Stromal cell of bone marrow (primary cell): ENCODE data around the gene LRP2BP.
"Not testable (repeated sequence)": the region's sequence is repeated elsewhere in the genome, so short reads cannot be mapped to it uniquely, and the experiment has no call there.

Source experiments
- DNase-seq: peaks from one replicate; pipeline ENCODE4 v3.0.0-alpha.2; 2012; ENCODE audit warnings: low read depth

Gene LRP2BP

DNA sequence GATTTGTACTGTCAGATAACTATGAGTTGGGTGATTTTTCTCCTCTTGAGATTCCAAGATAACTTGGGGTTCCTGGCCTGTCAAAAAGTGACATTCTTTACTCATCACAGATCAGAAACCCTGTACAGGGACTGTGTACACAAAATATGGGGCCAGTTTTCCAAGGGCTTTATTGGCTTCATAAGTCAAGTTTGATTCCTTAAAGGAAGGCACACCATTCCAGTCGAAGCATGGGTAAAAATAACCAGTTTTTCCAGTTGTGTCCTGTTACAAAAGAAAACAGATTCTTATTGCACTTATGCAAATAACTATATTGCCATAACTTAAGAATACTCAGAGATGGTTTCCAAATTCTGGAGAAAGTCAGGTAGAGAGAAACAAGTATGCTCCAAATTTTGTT is 70.0 kb downstream of the LRP2BP start:
- DNase-seq = not testable (repeated sequence)

DNA sequence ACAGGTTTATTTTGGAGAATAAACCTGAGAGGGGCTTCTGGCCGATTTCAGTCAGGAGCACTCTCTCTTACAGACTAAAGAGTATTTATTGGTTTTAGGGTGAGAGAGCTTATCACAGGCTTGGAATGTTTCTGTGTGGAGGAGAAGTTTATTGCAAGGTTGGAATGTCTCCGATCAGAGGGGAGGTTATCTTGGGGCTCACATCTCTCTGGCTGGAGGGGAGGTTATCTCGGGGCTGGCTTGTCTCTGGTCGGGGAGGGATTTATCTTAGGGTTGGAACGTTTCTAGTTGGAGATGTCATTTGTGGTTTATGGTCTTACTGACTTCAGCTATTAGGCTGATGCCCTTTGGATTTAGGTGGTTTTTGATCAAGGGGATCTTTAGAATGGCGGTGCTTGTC is 71.4 kb downstream of the LRP2BP start:
- not testable (repeated sequence) for DNase-seq

DNA sequence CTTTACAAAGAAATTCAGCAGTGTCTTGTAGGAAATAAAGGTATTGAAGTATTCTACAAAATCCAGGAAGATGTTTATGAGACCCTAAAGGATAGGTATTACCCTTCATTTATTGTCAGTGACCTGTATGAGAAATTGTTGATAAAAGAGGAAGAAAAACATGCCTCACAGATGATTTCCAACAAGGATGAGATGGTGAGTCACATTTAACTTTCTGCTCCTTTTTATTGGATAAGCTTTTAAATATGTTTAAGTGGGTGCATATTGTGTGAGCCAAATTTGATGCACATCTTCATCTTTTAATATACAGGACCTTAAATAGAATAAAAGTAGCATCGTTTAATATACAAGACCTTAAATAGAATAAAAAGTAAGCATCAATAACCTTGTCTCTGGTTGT is 72.1 kb downstream of the LRP2BP start:
- no peak for DNase-seq

- no peak for DNase-seq
Observed at GRCh38 chr4:185322803-185323202, 72.9 kb downstream of the LRP2BP start.

DNA sequence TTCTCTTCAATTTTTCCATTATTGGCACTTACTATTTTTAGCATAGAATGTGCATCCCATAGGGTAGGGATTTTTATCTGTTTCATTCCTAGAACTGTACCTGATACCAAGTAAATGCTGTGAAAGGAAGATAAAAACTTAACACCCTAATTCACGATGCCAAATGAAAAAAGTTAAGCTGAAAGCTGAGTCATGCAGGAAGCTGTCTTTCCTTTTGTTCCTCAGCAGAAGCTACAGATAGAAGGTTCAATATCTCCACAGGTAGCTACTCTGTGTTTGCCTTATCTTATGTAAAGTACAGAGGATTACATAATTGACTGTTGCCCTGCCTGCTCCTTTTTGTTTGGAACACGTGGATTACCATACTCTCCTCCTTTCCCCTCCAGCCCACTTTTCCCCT is 77.0 kb downstream of the LRP2BP start:
- no peak for DNase-seq

DNA sequence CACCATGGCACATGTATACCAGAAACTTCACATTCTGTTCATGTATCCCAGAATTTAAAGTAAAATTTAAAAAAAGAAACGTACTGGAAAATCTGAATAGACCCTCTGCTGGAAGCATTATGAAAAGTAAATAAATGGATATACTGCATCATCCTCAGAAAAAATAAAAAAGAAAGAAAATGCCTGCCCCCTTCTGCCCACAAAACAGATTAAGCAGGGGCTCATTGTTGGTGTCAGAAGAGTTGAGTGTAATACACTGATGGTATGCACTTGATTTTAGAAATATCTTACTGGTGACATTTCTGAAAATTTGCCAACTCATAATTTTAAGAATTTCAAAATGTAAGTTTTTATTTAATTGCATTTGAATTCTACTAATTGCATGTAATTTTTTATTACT is 77.8 kb downstream of the LRP2BP start:
- DNase-seq = no peak

- not testable (repeated sequence) for DNase-seq
Observed at GRCh38 chr4:185317462-185317861, 78.3 kb downstream of the LRP2BP start.
